Activated T-helper 1 cell treated with anti-CD3 and anti-CD28 coated beads, Interleukin-2, amount 50 U/mL, for 16 hours (primary cell): ENCODE results near the gene GABRB3.
"Not testable (repeated sequence)": the region's sequence is repeated elsewhere in the genome, so short reads cannot be mapped to it uniquely, and the experiment has no call there.

Experiments
- DNase-seq, 2 donors: peaks; one replicate each; pipeline ENCODE4 v3.0.0-alpha.2; 2020; ENCODE audit warnings: low read depth in 1 of 2, low spot score in 1 of 2

Gene GABRB3

GRCh38 chr15:26736502-26737248, 36.2 kb downstream of the GABRB3 start:
- DNase-seq, result no peak

GRCh38 chr15:26731965-26732364, 40.9 kb downstream of the GABRB3 start:
- no peak for DNase-seq

- DNase-seq, result no peak
Measured at GRCh38 chr15:26729581-26729980, 43.3 kb downstream of the GABRB3 start.

GRCh38 chr15:26729030-26729429, 43.8 kb downstream of the GABRB3 start:
- DNase-seq, result no peak

- DNase-seq, result no peak
Measured at GRCh38 chr15:26724381-26725150, 48.3 kb downstream of the GABRB3 start.

GRCh38 chr15:26722621-26723160, 50.2 kb downstream of the GABRB3 start:
- DNase-seq, result no peak

- no peak for DNase-seq
Measured at GRCh38 chr15:26721232-26721967, 51.5 kb downstream of the GABRB3 start.

- no peak for DNase-seq
Measured at GRCh38 chr15:26720546-26720945, 52.3 kb downstream of the GABRB3 start.

GRCh38 chr15:26719866-26720265, 53.0 kb downstream of the GABRB3 start:
- not testable (repeated sequence) for DNase-seq

GRCh38 chr15:26716069-26716468, 56.8 kb downstream of the GABRB3 start:
- no peak for DNase-seq

- no peak for DNase-seq
Measured at GRCh38 chr15:26713498-26713897, 59.4 kb downstream of the GABRB3 start.

- DNase-seq, result no peak
Measured at GRCh38 chr15:26712335-26712734, 60.5 kb downstream of the GABRB3 start.

GRCh38 chr15:26711445-26711844, 61.4 kb downstream of the GABRB3 start:
- no peak for DNase-seq

GRCh38 chr15:26702381-26702780, 70.5 kb downstream of the GABRB3 start:
- no peak for DNase-seq

GRCh38 chr15:26698555-26698954, 74.3 kb downstream of the GABRB3 start:
- no peak for DNase-seq

- DNase-seq, result no peak
Measured at GRCh38 chr15:26697913-26698312, 75.0 kb downstream of the GABRB3 start.

GRCh38 chr15:26691249-26691648, 81.6 kb downstream of the GABRB3 start:
- DNase-seq, result no peak

- DNase-seq, result no peak
Measured at GRCh38 chr15:26690778-26691177, 82.1 kb downstream of the GABRB3 start.

- DNase-seq, result no peak
Measured at GRCh38 chr15:26689462-26689861, 83.4 kb downstream of the GABRB3 start.

GRCh38 chr15:26686547-26687187, 86.2 kb downstream of the GABRB3 start:
- no peak for DNase-seq

- no peak for DNase-seq
Measured at GRCh38 chr15:26682598-26683164, 90.2 kb downstream of the GABRB3 start.
